Mesenteric fat pad (tissue), 1 donor: ENCODE data around the gene SELENON. TPM values are rescaled to one million over a fixed set of nuclear protein-coding genes. Genes with fewer than 3 reads are reported as not detected.
A peak's percentile ranks its signal among the peaks of the same experiment; 100 is the strongest.

Experiments
- DNase-seq: peaks from one replicate; pipeline ENCODE4 v3.0.0-alpha.2; 2020; ENCODE audit warnings: low spot score
- total RNA-seq: library from RNA; stranded (reverse); fragmentation: NEBNext Ultra II Directional; extraction: Animal tissue kit (Norgen Biotek cat#: 25700); gene quantifications from one replicate; pipeline ENCODE4 v1.2.1, GENCODE V29; 2021
- donor health status: DM: yes; HTN: yes; CAD: no.

Gene SELENON
- total RNA-seq, 1 donor from 2014 or later: 108 TPM

GRCh38 chr1:25808481-25809244 lies 8.7 kb downstream of the SELENON start:
- DNase-seq: no peak

GRCh38 chr1:25809283-25809926 lies 9.4 kb downstream of the SELENON start:
- no peak for DNase-seq

- DNase-seq: no peak
These were observed 9.9 kb downstream of the SELENON start for GRCh38 chr1:25809929-25810328.

- peak; percentile 92 for DNase-seq
These were observed 10.6 kb downstream of the SELENON start for GRCh38 chr1:25810341-25811299.

- no peak for DNase-seq
These were observed 11.5 kb downstream of the SELENON start for GRCh38 chr1:25811384-25812082.

- DNase-seq: no peak
These were observed 13.2 kb downstream of the SELENON start for GRCh38 chr1:25813071-25813733.

- DNase-seq: no peak
These were observed 13.9 kb downstream of the SELENON start for GRCh38 chr1:25813734-25814471.

- DNase-seq: no peak
These were observed 14.6 kb downstream of the SELENON start for GRCh38 chr1:25814549-25815087.

GRCh38 chr1:25815208-25816111 lies 15.5 kb downstream of the SELENON start:
- DNase-seq: peak; percentile 84

- DNase-seq: peak; percentile 82
These were observed 16.2 kb downstream of the SELENON start for GRCh38 chr1:25816112-25816718.

- DNase-seq: no peak
These were observed 18.0 kb downstream of the SELENON start for GRCh38 chr1:25817840-25818501.

GRCh38 chr1:25818569-25818968 lies 18.6 kb downstream of the SELENON start:
- no peak for DNase-seq

- peak; percentile 96 for DNase-seq
These were observed 19.7 kb downstream of the SELENON start, which contains the start of gene MTFR1L for GRCh38 chr1:25819491-25820246. MTFR1L (plus strand) TSS chr1:25819954; CDS start chr1:25823105, 3,151 bp downstream.

GRCh38 chr1:25820247-25821111 lies 20.5 kb downstream of the SELENON start:
- DNase-seq: no peak

GRCh38 chr1:25821112-25821476 lies 21.1 kb downstream of the SELENON start:
- no peak for DNase-seq
